GM18873 (cell line): ENCODE results near the gene DCT.

Experiments
- ATAC-seq: cut with Tn5 transposase; IDR thresholded peaks from one replicate; pipeline ENCODE4 v1.9.1; 2021; ENCODE audit warnings: mild to moderate bottlenecking, moderate library complexity, moderate number of reproducible peaks; ENCODE audit not compliant: unreplicated experiment, low FRiP score

Gene DCT

DNA sequence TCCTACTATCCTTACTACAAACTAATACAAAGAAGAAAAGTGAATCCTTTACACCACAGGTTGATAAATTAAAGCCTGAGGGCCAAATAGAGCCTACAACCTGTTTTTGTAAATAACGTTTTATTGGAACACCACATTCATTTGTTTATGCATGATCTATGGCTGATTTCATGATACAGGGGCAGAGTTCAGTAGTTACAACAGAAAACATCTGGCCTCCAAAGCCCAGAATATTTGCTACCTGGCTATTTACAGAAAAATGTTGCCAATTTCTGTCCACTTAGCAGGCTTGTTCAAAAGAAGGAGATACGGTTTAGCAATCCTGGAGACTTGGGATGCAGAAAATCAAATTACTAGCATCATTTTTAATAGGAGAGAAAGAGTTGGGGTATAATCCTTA lies 24.1 kb downstream of the DCT start:
- no peak for ATAC-seq

DNA sequence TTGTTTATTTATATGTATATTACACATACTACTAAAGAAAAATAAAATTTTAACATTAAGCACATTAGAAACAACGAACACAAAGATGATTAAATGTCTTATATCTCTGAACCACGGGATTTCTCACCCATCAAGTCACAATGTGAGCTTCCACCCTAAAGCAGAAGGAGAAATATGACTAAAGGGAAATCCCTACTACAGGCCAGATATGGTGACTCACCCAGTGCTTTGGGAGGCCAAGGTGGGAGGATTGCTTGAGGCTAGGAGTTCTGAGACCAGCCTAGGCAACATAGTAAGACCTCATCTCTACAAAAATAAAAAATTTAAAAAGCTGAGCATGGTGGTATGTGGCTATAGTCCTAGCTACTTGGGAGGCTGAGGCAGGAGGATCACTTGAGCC lies 24.6 kb downstream of the DCT start:
- ATAC-seq: no peak

DNA sequence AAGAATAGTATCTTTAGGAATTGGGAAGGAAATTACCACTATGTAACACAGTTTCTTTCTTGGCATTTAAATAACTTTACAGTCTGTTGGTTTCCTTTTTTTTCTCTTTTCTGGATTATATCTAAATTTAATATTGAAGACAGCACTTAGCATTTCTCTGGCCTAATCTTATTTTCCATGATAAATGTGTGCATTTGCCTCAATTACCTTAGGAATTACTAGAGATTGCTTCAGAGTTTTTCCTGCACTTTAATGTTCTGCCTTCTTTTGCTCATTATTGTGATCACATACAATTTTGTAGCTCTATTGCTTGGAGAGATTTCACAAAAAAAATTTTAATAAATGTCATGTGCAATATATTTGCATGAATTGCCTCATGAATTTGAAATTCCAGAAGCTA lies 25.1 kb downstream of the DCT start:
- ATAC-seq: no peak

DNA sequence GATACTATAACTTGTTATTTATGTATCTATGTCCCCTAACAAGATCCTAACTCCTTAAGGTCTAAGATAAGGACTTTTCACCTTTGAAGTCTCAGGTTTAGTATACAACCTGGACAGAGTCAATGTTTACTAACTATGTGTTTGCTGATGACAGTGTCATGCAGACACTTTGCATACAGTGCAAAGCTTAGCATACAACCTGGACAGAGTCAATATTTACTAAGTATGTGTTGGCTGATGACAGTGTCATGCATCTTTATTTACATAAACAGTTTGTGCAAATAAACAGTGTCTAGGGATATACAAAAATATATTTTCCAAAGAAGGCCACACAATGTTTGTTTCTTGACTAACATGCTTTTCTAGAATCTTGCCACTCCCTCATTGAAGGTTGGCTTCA lies 34.7 kb downstream of the DCT start:
- ATAC-seq: no peak

DNA sequence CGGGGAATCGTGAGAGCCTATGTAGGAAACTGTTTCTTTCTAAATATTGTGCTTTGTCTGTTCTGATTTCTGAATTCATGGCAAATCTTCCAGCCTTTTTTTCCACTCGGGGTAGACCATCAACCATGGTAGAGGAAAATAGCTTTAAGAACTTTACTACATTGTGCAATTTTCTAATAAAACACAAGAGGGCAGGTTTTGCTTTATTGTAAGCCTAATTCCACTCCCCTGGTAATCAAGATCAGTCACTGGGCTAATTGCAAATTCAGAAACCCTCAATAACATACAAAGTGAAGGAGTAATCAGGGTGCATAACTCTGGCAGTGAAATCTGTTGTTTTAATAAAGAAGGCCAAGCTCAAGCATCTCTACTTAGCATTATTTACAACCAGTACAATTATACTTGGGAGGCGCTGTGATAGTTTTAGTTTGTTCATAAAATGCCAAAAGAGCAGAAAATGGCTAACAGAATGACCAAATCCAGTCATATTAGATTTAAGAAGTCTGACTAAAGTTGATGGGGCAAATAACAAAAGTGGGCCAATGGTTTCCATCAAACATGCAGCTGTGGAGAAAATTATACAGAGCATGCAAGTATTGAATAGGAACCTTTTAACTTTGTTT lies 43.8 kb downstream of the DCT start:
- no peak for ATAC-seq

DNA sequence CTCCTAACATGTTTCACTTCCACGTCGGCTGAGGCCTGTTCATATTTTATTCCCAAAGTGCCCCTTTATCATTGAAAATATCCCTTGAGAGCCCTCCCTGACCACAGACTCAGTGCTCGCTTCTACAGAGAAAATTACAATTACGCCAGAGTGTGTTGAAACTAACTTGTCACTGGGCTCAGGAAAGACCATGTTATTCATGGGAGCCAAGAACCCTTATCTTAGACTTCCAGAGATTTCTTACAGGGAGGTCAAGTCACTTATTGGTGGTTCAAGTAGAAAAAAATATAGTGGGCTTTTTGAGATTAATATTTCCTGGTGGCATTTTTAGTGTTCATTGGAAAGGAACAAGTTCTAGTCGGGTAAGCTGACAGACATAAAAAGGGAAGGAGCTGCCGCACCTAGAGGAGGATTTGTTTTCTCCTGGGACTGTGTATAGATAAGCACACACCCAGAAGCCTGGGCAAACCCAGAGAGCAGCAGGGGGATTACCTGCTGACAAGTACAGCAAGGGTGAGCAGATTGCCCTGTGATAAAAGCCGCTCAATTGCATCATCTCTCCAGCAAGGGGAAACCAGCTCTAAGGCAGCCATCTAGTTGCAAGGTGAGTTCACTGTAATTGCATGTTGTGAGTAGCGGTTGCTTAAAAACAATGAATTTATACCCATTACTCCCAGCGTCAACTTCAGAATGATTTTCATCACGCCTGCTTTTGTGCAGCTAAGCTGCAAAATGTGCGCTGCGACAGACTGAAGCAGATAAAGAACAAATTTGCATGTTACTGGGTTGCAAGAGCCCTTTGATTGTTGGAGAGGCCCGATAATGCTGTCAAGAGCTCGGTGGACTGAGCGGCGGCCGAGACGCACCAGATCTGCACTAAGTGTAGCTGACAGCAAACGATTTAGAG lies 46.2 kb downstream of the DCT start:
- ATAC-seq: no peak

DNA sequence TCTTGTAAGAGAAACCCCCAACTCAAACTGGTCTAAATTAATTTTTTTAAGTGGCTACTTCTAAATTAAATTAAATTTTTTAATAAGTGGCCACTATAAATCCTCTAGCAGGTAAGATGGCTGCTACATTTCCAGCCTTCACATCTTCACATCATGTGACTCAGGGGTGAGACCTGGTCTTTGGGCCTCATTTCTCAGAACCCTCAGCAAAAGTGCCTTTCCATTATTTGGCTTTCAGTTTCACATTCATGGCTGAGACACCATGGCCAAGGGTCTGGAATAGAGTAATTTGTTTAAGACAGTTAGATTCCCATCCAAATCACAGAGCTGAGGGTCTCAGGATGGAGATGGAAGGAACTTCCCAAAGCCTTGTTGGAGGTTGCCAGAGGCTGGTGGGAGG lies 47.5 kb downstream of the DCT start:
- no peak for ATAC-seq

DNA sequence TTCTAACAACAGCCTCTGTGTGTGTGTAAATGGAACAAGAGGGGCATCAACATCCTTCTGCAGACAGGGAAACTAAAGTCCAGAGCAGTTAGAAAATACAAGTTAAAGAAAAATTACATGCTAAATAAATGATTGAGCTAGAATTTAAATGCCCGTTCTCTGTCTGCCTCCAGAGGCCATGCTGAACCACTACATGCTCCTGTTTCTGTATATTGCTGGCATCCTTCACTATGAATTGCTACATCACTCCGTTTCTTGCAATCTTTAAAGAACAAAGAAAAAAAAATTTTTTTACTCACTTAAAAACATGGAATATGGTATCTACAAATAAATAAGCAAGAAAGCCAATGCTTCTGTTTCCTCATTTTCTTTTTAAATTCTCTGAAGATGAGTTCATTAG lies 47.9 kb downstream of the DCT start:
- ATAC-seq: no peak

DNA sequence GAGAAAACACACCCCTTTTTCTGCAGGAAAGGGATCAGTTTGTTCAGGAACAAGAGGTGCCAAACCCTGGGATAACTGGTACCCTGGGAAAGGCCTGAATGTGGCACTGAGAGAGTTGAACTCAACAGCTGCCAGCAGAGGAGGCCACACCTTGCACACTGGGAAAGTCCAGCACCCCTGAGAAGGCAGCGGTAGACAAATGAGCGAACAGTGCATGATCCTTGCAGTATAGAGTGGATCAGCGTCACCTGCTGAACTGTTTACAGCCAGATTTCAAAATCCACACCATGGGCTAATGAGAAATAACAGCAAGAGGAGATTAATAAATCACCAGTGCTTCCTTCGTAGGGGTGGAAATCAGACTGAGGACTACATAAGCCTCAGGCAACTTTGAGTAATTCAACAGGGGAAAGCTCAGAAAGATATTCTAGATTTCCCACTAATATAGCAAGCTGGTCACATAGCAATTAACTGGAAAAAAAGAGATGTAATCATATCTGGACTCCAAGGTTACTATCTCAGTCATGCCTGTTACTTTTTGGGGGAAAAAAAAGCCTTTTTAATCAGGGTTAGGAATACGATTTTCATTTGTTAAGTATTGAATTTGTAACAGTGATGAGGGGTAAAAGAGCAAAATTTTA lies 52.0 kb downstream of the DCT start:
- no peak for ATAC-seq

DNA sequence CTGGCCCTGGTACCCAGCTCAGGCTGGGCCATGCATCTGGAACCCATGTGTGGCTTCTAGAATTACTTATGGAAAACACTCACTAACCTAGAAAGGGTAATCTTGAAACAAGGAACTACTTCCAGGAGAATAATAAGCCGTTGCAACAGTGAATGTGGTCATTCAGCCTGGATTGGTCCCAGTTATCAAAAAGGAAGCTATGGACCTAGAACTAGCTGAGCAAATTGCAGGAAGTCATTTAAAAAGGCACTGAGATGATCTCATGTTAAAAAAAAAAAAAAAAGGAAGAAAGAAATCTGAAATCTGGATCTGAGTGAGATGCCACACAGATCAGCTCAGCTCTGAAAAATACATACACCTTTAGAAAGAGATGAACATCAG lies 59.6 kb downstream of the DCT start:
- no peak for ATAC-seq

DNA sequence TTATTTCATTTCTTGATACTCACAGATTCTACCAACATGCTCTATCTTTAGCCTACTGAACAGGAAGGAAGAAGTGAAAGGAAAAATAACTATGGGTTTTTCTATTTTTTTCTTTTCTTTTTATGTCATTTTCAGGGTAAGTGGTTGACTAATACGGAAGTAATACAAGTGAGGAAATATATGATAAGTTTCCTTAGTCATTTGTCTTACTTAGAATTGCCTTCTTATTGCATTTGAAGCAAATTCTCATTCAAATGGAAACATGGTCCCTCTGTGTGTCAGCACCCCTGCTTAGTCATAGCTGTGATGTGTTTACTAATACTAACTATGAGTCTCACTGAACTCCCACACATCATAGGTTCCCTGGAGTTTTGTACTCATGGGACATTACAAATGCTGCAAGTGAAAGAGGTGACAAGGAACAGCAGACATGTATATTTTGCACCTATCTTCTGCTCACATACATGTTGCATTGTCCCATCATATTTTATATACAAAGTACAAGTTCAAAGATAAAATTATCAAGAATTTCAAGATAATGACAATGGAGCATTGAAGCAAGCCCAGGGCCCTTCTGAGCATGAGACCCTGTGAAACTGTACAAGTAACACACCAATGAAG lies 60.1 kb downstream of the DCT start:
- ATAC-seq: no peak

DNA sequence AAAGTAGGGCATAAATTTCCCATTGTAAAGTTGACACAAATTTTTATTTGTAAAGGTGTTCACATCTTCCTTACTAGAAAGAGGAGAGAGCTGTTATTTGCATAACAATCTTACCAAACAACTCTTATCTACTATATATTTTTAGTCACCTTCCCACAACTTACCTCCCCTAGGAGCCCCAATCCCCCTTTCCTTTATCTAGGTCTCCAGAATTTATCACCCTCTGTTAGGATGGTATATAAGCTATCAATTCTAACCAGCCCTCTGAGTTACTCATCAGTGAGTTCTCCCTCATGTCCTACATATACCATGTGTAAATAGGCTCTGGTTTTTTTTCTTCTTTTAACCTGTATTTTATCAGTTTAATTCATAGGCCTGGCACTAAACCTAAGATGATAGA lies 62.2 kb downstream of the DCT start:
- no peak for ATAC-seq

DNA sequence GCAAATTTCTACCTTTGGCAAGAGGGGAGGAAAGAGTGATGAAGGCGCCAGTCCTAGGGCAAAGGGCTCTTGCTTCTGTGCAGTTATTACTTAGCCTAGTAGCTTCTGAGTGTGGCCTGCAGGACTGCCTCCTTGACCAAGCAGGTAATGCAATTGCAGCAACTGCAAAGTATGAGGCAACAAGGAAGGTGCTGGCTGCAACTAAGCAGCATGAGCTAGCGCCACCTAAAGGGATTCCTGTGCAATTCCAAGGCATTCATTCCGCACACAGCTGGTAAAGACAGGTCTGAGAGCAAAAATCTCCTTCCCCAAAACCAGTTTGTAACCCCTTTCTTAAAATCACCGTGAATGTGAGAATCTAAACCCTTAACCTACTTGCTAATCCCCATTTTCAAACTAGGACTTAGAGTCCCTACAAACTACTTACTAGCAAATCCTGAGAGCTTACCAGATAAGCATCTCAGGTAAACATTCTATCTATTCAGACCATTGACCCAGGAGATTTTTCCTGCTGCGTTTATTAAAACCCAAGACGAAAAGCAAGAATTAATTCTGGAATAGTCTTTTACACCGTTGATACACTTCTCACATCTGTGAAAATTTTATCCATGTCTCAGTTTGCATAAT lies 62.9 kb downstream of the DCT start:
- no peak for ATAC-seq

DNA sequence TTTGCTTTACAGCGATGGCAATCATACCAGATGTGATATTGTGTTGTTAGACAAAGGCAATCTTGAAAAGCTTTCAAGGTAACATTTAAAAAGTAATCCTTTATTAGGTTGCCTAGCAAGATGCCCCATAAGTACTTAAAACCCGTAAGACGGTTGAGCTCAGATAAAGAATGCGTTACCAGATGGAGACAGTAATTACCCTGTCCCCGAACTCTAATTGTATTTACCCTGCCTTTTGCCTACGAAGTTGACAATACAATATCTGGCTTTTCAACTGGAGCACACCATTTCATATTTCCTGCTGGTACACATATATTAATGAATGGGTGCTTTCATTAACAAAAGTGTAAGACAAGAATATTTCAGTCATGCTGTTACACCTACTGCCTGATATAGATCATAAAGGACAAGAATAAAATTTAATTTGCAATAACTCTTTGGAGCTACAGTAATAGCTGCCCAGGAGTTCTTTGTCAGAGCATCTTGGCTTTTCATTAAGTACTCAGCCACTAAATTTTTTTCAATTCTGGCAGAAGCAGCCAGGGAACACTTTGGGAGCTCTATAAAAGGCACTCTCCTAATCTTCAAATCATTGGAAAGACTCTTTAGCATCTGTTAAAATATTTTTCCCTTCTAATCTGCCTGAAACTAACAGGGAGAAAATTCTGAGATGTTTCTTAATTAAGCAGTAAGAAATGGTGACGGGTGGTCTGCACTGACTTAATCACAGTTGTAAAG lies 63.8 kb downstream of the DCT start:
- ATAC-seq: no peak

DNA sequence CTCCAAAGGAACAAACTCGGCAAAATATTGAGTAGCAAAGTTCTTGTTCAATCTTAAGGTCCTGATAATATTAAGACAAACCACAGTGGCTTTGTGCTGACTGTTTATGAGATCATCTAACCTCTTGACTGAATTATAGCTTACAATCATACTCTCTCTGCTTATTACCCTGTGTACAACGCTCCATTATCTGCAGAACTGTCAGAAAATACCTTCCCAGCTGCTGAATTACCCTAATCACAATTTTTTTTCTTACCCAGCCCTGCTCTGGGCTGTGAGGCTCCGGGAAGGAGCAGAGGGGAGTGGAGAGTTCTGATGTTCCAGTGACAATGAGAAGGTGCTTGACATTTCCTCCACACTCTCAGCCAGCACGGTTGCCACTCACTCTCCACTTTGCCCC lies 64.8 kb downstream of the DCT start:
- ATAC-seq: no peak

DNA sequence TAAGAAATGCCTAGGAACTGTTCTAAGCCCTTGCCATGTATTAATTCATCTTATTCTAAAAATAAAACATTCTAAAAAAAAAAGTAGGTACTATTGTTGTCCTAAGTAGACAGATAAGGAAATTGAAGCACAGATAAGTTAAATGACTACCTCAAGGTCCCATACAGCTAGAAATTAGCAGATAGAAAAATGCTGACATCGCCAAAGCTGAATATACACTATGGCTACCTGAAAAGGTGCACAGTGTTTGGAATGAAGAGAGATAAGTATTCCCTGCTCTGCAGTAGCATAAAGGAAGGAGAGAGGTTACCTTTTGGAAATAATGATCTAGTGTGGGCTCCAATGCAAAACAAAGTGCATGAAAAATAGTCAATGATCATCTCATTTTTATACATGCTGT lies 65.3 kb downstream of the DCT start:
- ATAC-seq: no peak

DNA sequence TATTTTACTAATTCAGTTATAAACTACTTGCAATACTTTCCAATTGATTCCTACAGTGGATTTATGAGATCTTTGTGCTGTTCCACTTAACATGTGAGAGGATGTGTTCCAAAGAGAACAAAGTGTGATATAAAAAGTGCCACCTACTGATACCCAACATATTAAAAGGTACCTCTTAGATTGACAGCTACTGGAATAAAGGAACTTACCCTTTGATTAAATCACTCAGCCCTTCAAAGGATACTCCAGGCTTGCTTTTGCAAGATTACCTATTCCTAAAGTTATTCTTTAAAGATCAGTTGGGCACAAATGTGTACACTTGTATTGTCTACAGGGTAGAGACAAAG lies 65.9 kb downstream of the DCT start:
- no peak for ATAC-seq

DNA sequence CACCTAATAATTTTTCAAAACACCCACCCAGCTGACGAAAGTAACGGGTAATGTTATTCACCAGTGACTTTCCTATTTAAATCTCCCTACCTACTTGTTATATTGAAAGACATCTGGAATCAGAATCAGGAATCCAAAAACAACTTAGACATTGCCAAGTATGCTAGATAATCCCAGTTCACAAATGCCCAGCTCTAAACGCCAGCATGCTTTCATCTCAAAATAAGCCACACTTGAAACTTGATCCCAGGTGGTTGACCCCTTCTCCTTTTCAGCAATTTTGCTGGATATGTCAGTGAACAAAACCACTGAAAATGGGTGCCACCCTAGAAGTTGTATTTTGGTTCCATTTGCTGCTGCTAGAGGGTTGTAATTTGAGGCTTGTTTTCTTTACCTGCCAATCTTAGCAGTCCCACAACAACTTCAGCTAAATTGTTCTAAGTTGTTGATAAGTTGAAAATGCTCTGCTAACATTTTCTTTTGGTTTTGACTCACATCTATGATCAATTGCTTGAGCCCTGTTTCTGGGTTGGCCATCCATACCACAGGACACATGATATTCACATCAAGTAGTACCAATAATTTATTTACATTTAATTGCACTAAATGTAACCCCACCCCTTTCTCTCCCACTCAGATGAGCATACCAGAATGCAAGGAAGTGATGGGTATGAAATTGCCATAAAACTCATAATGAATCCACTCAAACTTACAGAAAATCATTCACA lies 66.4 kb downstream of the DCT start:
- no peak for ATAC-seq

DNA sequence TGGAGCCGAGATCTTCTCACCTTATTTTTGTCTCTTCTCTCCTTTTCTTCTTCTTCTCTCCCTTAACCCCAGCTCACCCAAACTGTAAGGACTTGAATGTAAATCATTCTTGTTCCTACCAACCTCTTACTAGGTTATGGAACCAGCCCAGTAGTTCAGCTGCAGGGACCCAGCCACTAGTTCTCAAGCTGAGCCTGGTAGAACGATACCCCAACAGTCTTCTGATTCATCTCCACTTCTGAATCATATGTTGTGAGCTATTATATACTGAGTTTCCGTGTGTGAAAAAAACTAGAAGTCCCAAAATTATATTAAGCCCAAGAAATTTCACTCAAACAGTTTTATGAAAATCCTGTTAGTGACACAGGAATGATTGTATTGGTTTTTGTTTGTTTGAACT lies 67.7 kb downstream of the DCT start:
- no peak for ATAC-seq
